Keratinocyte (primary cell): ENCODE data around the gene PARN. TPM values are rescaled to one million over a fixed set of nuclear protein-coding genes. Genes with fewer than 3 reads are reported as not detected.

Experiments used
- DNase-seq: peaks from one replicate; pipeline ENCODE4 v3.0.0-alpha.2; 2011; ENCODE audit warnings: low read depth, missing footprints, low spot score
- FAIRE-seq: peaks from 2 replicates; lab custom pipeline; 2011; peaks lifted over from hg19 to GRCh38; lab: Jason Lieb, UNC
- H2AFZ ChIP-seq: 2 replicates; pipeline ENCODE4 v1.6.0; 2012; ENCODE audit warnings: low read length, control low read depth, inconsistent platforms; ENCODE audit not compliant: control insufficient read depth
- H3K27ac ChIP-seq: 2 replicates; pipeline ENCODE4 v1.5.1; 2011; ENCODE audit warnings: low read length; ENCODE audit not compliant: control insufficient read depth, insufficient read depth
- H3K27me3 ChIP-seq: 3 replicates; pipeline ENCODE4 v1.6.0; 2011; ENCODE audit warnings: low read length; ENCODE audit not compliant: control insufficient read depth, insufficient read depth; ENCODE audit errors: extremely low read depth
- H3K36me3 ChIP-seq, 2 experiments: 2 replicates in 1 of 2; 3 replicates in 1 of 2; pipeline ENCODE4 v1.5.1; 2011; ENCODE audit warnings: low read length in 2 of 2, mild to moderate bottlenecking in 1 of 2; ENCODE audit not compliant: control insufficient read depth in 2 of 2, insufficient read depth in 2 of 2; ENCODE audit errors: extremely low read depth in 1 of 2
- H3K4me1 ChIP-seq: 3 replicates; pipeline ENCODE4 v1.5.1; 2011; ENCODE audit warnings: low read length; ENCODE audit not compliant: control insufficient read depth, insufficient read depth; ENCODE audit errors: extremely low read depth
- H3K4me2 ChIP-seq: 3 replicates; pipeline ENCODE4 v1.6.0; 2011; ENCODE audit warnings: low read depth, low read length; ENCODE audit not compliant: control insufficient read depth, insufficient read depth; ENCODE audit errors: extremely low read depth
- H3K4me3 ChIP-seq, 3 experiments: fragments of 200-600 bp in 1 of 3; sonication (generic) in 1 of 3; 2 replicates in 2 of 3; 3 replicates in 1 of 3; pipeline ENCODE4 v1.5.1; 2011 to 2016; ENCODE audit warnings: low read length in 3 of 3, mild to moderate bottlenecking in 3 of 3, control low read depth in 2 of 3, inconsistent platforms in 1 of 3, low read depth in 1 of 3, mixed read lengths in 1 of 3, mixed run types in 1 of 3, moderate library complexity in 1 of 3; ENCODE audit not compliant: control insufficient read depth in 2 of 3, insufficient read depth in 2 of 3; ENCODE audit errors: extremely low read depth in 1 of 3
- H3K79me2 ChIP-seq: 2 replicates; pipeline ENCODE4 v1.6.0; 2012; ENCODE audit warnings: low read length; ENCODE audit not compliant: control insufficient read depth, insufficient read depth
- H3K9ac ChIP-seq: 3 replicates; pipeline ENCODE4 v1.6.0; 2011; ENCODE audit warnings: low read length; ENCODE audit not compliant: control insufficient read depth, insufficient read depth; ENCODE audit errors: extremely low read depth
- H3K9me1 ChIP-seq: 3 replicates; pipeline ENCODE4 v1.6.0; 2011; ENCODE audit warnings: low read length; ENCODE audit not compliant: control insufficient read depth, insufficient read depth; ENCODE audit errors: extremely low read depth
- H3K9me3 ChIP-seq: 2 replicates; pipeline ENCODE4 v1.5.1; 2012; ENCODE audit warnings: low read depth, low read length; ENCODE audit not compliant: control insufficient read depth
- H4K20me1 ChIP-seq: 3 replicates; pipeline ENCODE4 v1.6.0; 2011; ENCODE audit warnings: low read length; ENCODE audit not compliant: control insufficient read depth, insufficient read depth; ENCODE audit errors: extremely low read depth
- EZH2 ChIP-seq: IDR thresholded peaks from one replicate; pipeline ENCODE4 v1.6.1; 2012; ENCODE audit warnings: inconsistent platforms, mild to moderate bottlenecking, low read length, moderate library complexity
- dilution Hi-C: fragments of 300-500 bp; cut with MboI; formaldehyde crosslinking; loops from one replicate; pipeline ENCODE4 v1.7.0; 2020; ENCODE audit warnings: low sequenced_read_pairs; ENCODE audit not compliant: extremely low pct_ligation_motif_present
- polyA plus RNA-seq, 5 experiments: library from polyadenylated mRNA; depleted of rRNA in 3 of 5; stranded (reverse) in 3 of 5; stranded (forward) in 1 of 5; unstranded in 1 of 5; fragments of >200 nt; gene quantifications; 1 replicate in 1 of 5; 2 replicates in 3 of 5; 3 replicates in 1 of 5; pipeline versions ENCODE4 v1.2.1 to v1.2.3, GENCODE V29; 2011 to 2012; ENCODE audit warnings: missing spikeins in 2 of 5, low read depth in 1 of 5, low replicate concordance in 1 of 5
- TF ChIP-seq, protein P1 (sequence below), 3 experiments: IDR thresholded peaks in 1 of 3; conservative IDR thresholded peaks in 1 of 3; optimal IDR thresholded peaks in 1 of 3; 2 replicates in 2 of 3; 3 replicates in 1 of 3; pipeline versions ENCODE3 to v1.5.1; 2011; ENCODE audit warnings: low read length in 3 of 3, mild to moderate bottlenecking in 3 of 3, moderate library complexity in 2 of 3, control low read depth in 1 of 3, inconsistent platforms in 1 of 3; ENCODE audit not compliant: insufficient read depth in 2 of 3; ENCODE audit errors: extremely low read depth in 1 of 3

The PARN gene
- polyA plus RNA-seq, 1 donor (not counting 4 experiments of a cell fraction or from before 2014, with no cell fraction given), result 40.8 TPM

DNA sequence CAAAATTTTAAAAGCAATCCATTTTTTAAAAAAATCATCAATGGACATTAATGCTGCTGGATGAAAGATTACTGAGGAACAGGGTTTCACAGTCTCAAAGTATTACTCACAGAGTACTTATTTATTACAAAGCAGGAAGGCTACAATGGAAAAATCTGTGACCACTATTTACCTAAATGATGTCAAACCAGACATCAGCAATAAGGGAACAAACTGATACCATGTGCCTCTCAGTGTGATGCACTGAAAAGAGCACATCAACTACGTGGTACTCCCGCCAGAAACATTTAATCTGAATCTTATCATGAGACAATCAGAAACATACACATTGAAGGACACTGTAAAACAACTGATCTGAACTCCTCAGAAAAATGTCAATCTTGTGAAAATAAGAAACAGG lies 124.2 kb downstream of the PARN start:
- dilution Hi-C loops, result no loop called here
- H3K4me2 ChIP-seq, result no peak overlapping the region
- no peak for DNase-seq

DNA sequence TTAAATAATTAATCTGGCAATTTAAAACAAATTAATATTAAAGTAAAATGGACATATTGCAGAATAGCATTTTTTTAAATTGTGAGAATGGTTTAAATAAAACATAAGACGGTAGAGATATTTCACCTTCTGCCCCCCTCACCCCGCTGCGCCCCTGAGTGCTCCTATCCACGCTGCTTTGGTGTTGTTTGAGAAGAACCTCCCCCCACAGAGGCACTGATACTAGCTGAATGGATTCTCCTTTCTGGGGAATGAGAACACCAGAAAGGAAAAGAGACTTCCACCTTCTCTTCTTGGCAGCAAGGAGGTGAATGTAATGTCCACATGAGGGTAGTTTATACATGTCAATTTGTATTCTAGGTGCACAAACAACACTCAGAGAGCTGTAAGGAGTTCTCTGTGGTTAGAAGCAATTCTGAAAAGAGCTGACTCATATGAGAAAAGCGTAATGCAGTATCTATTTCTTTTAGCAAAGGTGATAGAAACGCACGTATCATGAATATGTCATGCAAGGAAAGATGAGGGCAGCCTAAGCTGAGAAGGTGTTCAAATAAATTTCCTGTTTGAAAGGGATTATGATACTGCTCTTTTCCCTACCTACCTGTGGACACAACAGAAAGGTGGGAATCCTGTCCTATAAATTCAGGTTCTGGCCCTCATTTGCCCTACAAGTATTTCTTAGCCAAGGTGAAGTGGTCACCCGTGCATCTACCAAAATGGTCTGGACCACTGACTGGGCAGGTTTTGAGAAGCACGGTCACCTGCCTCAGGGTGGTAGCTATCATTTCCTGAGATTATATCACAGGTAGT lies 126.9 kb downstream of the PARN start:
- H3K9me1 ChIP-seq, result no peaks in the 10 kb centered on the region
- peak overlapping the region in 2 of 3 experiments; percentile 15 to 44 for H3K4me3 ChIP-seq
- no peaks in the 10 kb centered on the region for H3K9me3 ChIP-seq
- dilution Hi-C loops, result no loop called here
- H3K36me3 ChIP-seq, result no peaks in the 10 kb centered on the region
- H4K20me1 ChIP-seq, result no peaks in the 10 kb centered on the region
- peak; percentile 71 for FAIRE-seq
- peak overlapping the region; percentile 79 for H3K9ac ChIP-seq
- peak overlapping the region; percentile 78 for H3K4me2 ChIP-seq
- H2AFZ ChIP-seq, result peak overlapping the region; percentile 12
- peaks cover 68% of the 10 kb centered on the region for H3K4me1 ChIP-seq
- peaks cover 4% of the 10 kb centered on the region for H3K79me2 ChIP-seq
- H3K27ac ChIP-seq, result peak overlapping the region; percentile 95
- DNase-seq, result peak; percentile 40
- TF ChIP-seq, protein P1, sequence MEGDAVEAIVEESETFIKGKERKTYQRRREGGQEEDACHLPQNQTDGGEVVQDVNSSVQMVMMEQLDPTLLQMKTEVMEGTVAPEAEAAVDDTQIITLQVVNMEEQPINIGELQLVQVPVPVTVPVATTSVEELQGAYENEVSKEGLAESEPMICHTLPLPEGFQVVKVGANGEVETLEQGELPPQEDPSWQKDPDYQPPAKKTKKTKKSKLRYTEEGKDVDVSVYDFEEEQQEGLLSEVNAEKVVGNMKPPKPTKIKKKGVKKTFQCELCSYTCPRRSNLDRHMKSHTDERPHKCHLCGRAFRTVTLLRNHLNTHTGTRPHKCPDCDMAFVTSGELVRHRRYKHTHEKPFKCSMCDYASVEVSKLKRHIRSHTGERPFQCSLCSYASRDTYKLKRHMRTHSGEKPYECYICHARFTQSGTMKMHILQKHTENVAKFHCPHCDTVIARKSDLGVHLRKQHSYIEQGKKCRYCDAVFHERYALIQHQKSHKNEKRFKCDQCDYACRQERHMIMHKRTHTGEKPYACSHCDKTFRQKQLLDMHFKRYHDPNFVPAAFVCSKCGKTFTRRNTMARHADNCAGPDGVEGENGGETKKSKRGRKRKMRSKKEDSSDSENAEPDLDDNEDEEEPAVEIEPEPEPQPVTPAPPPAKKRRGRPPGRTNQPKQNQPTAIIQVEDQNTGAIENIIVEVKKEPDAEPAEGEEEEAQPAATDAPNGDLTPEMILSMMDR (optimal IDR thresholded peaks at IDR 0.05 in 1 of 3, IDR thresholded peaks at IDR 0.05 in 1 of 3, conservative IDR thresholded peaks at IDR 0.05 in 1 of 3; ENCODE audit: extremely low read depth in 1 of 3, insufficient read depth in 2 of 3, low read length in 3 of 3), result no peak
- TF ChIP-seq EZH2, result no peak
- no peaks in the 10 kb centered on the region for H3K27me3 ChIP-seq

More for the DNA sequence above, 124.2 kb downstream of the PARN start:
- H2AFZ ChIP-seq, result no peak overlapping the region
- no peak for FAIRE-seq
- peak overlapping the region; percentile 44 for H3K27ac ChIP-seq
- TF ChIP-seq EZH2, result no peak
- TF ChIP-seq, protein P1 (optimal IDR thresholded peaks at IDR 0.05 in 1 of 3, IDR thresholded peaks at IDR 0.05 in 1 of 3, conservative IDR thresholded peaks at IDR 0.05 in 1 of 3; ENCODE audit: extremely low read depth in 1 of 3, insufficient read depth in 2 of 3, low read length in 3 of 3), result no peak
- H3K27me3 ChIP-seq, result no peaks in the 10 kb centered on the region
- no peaks in the 10 kb centered on the region for H3K36me3 ChIP-seq
- no peaks in the 10 kb centered on the region for H4K20me1 ChIP-seq
- peaks cover 9% of the 10 kb centered on the region for H3K79me2 ChIP-seq
- H3K9me1 ChIP-seq, result no peaks in the 10 kb centered on the region
- peaks cover 61% of the 10 kb centered on the region for H3K4me1 ChIP-seq
- H3K9ac ChIP-seq, result no peak overlapping the region
- no peak overlapping the region for H3K4me3 ChIP-seq
- no peaks in the 10 kb centered on the region for H3K9me3 ChIP-seq
